ENCODE measurements around the gene ATP8B4. TPM values are rescaled to one million over a fixed set of nuclear protein-coding genes. Genes with fewer than 3 reads are reported as not detected.

The ATP8B4 gene
- total RNA-seq, 4 donors from 2014 or later: 11.8 to 18.2 (median 13.4) TPM

DNA sequence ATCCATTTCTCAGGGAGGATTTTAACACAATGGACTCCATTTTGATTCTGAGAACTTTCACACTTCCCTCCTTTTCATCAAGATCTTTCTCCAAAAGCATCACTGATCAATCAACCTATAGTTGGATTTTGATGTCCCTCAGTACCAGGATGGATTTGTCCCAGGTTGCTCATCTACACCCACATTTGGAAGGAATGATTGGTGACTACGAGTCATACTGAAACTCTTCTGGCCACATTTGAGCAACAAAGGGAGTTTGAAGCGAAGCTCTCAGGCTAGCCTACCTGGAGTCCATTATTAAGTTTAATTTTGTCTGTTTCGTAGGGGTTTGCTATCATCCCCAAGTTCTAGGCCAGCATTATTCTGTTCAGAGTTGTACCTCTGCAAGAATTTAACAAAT lies 31.3 kb upstream of the ATP8B4 start:
- Histone ChIP-seq H3K4me3 (no peak overlapping the region), H3K36me3 (no peaks in the 10 kb centered on the region), H3K4me1 (peaks cover 0 to 2% (median 0%) of the 10 kb centered on the region in 4 donors), H3K27ac (no peak overlapping the region), H3K9me3 (peaks cover 0 to 8% (median 2%) of the 10 kb centered on the region in 4 donors), H3K27me3 (no peaks in the 10 kb centered on the region)
- DNase-seq (ENCODE audit: low spot score in 2 of 2): no peak
- TF ChIP-seq POLR2A (IDR thresholded peaks at IDR 0.05): no peak
- TF ChIP-seq, protein P1, sequence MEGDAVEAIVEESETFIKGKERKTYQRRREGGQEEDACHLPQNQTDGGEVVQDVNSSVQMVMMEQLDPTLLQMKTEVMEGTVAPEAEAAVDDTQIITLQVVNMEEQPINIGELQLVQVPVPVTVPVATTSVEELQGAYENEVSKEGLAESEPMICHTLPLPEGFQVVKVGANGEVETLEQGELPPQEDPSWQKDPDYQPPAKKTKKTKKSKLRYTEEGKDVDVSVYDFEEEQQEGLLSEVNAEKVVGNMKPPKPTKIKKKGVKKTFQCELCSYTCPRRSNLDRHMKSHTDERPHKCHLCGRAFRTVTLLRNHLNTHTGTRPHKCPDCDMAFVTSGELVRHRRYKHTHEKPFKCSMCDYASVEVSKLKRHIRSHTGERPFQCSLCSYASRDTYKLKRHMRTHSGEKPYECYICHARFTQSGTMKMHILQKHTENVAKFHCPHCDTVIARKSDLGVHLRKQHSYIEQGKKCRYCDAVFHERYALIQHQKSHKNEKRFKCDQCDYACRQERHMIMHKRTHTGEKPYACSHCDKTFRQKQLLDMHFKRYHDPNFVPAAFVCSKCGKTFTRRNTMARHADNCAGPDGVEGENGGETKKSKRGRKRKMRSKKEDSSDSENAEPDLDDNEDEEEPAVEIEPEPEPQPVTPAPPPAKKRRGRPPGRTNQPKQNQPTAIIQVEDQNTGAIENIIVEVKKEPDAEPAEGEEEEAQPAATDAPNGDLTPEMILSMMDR (IDR thresholded peaks at IDR 0.05): no peak
- no peak for TF ChIP-seq EP300 (IDR thresholded peaks at IDR 0.05)
- WGBS, 2 donors: 92 to 93% methylated on average over 3 of the region's 3 CpGs

DNA sequence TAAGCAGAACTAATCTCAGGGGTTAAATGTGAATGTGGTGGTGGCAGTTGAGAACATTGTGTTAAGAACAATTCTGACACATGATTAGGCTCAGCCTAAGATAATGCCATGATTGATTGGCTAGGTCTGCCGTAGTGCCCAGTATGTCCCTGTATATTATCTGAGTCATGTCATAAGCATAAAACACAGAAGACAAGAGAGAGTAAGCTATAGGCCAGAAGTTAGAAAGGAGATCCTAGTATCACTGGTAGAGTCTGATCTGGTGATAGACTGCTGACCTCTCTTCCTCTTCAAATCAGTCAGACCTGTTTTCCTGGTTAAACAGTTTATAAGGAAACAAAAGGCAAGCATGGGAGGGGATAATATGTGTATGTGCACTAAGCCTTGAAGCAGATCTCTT lies 30.1 kb upstream of the ATP8B4 start:
- H3K4me3 ChIP-seq: no peak overlapping the region
- H3K36me3 ChIP-seq: no peaks in the 10 kb centered on the region
- TF ChIP-seq EP300 (IDR thresholded peaks at IDR 0.05) (no peak), POLR2A (IDR thresholded peaks at IDR 0.05) (no peak)
- TF ChIP-seq, protein P1 (IDR thresholded peaks at IDR 0.05): no peak
- DNase-seq (ENCODE audit: low spot score in 2 of 2): no peak
- H3K9me3 ChIP-seq: no peaks in the 10 kb centered on the region
- H3K27ac ChIP-seq: no peak overlapping the region
- H3K4me1 ChIP-seq: peaks cover 0 to 6% (median 0%) of the 10 kb centered on the region in 4 donors
- 23 to 26% methylated on average over 1 of the region's 1 CpG for WGBS, 2 donors
- no peaks in the 10 kb centered on the region for H3K27me3 ChIP-seq

DNA sequence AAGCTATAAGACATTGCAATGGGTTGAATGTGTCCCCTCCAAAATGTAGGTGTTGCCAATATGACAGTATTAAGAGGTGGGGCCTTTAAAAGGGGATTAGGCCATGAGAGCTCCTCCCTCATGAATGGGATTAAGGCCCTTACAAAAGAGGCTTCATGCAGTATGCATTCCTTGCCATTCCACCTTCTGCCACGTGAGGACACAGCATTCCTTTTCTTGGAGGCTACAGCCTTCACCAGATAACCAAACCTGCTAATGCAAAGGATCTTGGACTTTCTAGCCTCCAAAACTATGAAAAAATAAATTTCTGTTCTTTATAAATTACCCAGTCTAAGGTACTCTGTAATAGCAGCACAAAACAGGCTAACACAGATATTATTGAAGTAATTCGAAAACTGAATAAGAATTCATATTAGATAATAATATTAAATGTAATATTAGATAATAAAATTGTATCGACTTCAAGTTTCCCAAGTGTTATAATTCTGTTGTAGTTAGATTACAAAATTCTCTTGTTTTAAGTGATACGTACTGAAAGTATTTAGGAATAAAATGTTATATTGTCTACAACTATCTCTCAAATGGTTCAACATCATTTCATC lies 29.4 kb upstream of the ATP8B4 start:
- Histone ChIP-seq H3K9me3 (no peaks in the 10 kb centered on the region), H3K4me3 (no peak overlapping the region), H3K36me3 (no peaks in the 10 kb centered on the region), H3K27ac (no peak overlapping the region), H3K27me3 (no peaks in the 10 kb centered on the region), H3K4me1 (peaks cover 0 to 6% (median 0%) of the 10 kb centered on the region in 4 donors)
- WGBS, 2 donors: 77 to 78% methylated on average over 4 of the region's 4 CpGs
- TF ChIP-seq, protein P1 (IDR thresholded peaks at IDR 0.05): peak in 2 of 5 experiments; percentile 5 to 8
- TF ChIP-seq EP300 (IDR thresholded peaks at IDR 0.05): no peak
- no peak for DNase-seq (ENCODE audit: low spot score in 2 of 2)

DNA sequence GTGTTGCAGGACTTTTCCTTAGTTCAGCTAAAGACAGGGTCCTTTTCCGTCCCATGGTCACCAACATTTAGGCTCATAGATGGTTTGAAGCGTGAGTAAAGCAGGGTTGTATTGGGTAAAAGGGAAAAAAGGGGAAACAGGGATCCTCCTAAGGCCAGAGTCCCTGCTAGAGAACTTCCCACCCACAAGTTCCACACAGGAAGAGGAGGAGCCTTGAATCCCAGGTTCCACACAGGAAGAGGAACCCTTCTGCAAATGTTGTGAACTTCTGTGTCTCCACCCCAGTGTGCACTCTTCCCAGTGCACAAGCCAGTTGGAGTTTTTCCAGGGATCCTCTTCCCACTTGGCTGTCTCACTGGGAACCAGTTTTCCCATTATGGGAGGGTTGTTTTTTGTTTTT lies 27.6 kb upstream of the ATP8B4 start:
- no peaks in the 10 kb centered on the region for H3K9me3 ChIP-seq
- H3K4me1 ChIP-seq: peaks cover 0 to 6% (median 0%) of the 10 kb centered on the region in 4 donors
- H3K27me3 ChIP-seq: no peaks in the 10 kb centered on the region
- WGBS, 2 donors: 84 to 92% methylated on average over 2 of the region's 2 CpGs
- no peaks in the 10 kb centered on the region for H3K36me3 ChIP-seq
- no peak overlapping the region for H3K27ac ChIP-seq
- no peak for DNase-seq (ENCODE audit: low spot score in 2 of 2)
- no peak overlapping the region for H3K4me3 ChIP-seq
- TF ChIP-seq, protein P1 (IDR thresholded peaks at IDR 0.05): no peak
- TF ChIP-seq POLR2A (IDR thresholded peaks at IDR 0.05) (no peak), EP300 (IDR thresholded peaks at IDR 0.05) (no peak)

DNA sequence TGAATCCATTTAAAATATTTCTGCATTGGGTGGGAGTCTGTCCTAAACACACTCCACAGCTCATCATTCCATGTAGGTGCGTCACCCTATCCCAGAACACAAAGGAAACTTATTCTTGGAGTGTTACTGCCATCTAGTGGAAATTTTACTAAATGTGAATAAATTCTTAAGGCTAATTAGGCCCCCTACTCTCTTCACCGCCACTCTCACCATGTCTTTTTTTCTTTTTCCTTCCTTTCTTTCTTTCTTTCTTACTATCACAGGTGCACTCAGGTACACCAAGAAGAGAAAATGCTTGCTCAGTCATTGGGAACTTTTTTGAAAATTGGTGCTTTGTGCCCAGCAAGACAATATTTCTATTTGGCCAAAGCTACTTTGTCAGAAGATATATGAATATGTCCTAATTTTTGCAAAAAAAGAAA lies 26.4 kb upstream of the ATP8B4 start:
- TF ChIP-seq EP300 (IDR thresholded peaks at IDR 0.05) (peak in 1 of 2 donors; percentile 28), POLR2A (IDR thresholded peaks at IDR 0.05) (no peak)
- TF ChIP-seq, protein P1 (IDR thresholded peaks at IDR 0.05): peak; percentile 34 to 84 (median 52)
- Histone ChIP-seq H3K36me3 (no peaks in the 10 kb centered on the region), H3K27me3 (no peaks in the 10 kb centered on the region), H3K27ac (no peak overlapping the region), H3K9me3 (no peaks in the 10 kb centered on the region), H3K4me3 (no peak overlapping the region), H3K4me1 (peaks cover 0 to 6% (median 0%) of the 10 kb centered on the region in 4 donors)
- WGBS, 2 donors: 0 to 4% methylated on average over 2 of the region's 2 CpGs
- peak in 1 of 2 donors; percentile 57 for DNase-seq (ENCODE audit: low spot score in 2 of 2)

All from tibial nerve (tissue), 4 donors.